ENCODE data around the gene C10orf67.
"Not testable (repeated sequence)": the region's sequence is repeated elsewhere in the genome, so short reads cannot be mapped to it uniquely, and the experiment has no call there.

Gene C10orf67

DNA sequence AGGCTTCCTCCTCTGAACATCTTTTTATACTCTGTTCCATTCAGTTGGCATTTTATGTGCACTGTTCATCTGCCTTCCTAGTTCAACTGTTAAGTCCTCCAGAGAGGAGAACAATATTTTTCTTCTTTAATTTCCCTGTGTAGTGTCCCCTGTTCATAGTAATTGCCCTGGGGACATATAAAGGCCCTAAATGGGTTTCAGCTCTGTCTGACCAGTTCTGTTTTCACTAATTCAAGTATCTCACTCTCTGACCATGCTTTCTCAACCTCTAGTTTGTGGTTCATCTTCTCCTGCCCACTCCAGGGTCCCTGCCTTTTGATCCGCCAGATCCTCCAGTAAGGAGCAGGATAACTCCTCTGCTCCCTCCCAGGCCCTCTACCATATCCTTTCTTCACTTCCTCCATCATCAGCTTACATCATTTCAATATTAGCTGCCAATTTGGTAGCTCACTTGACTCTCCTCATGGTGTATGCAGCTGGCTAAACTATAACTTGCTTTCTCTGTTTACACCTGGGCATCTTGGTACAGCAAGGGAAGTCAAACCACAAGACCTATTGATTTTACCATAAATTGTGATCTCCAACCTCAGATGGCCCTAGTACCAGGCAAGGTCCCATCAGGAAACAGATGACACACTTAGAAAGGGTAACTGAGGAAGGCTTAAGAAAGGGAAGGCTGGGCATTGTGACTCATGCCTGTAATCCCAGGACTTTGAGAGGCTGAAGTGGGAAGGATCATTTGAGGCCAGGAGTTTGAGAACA lies 17.7 kb upstream of the C10orf67 start:
- no peak for DNase-seq

DNA sequence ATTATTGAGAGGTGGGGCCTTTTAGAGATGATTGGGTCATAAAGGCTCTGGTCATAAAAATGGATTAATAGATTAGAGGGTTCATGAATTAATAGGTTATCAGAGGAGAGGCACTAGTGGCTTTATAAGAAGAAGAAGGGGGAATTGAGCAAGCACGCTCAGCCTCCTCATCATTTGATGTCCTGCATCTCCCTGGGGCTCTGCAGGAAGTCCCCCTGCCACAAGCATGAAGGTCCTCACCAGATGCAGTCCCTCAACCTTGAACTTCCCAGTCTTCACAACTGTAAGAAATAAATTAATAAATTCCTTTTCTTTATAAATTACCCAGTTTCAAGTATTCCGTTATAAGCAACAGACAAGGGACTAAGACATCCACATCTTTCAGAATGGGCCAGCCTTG lies 17.1 kb upstream of the C10orf67 start:
- no peak for DNase-seq

DNA sequence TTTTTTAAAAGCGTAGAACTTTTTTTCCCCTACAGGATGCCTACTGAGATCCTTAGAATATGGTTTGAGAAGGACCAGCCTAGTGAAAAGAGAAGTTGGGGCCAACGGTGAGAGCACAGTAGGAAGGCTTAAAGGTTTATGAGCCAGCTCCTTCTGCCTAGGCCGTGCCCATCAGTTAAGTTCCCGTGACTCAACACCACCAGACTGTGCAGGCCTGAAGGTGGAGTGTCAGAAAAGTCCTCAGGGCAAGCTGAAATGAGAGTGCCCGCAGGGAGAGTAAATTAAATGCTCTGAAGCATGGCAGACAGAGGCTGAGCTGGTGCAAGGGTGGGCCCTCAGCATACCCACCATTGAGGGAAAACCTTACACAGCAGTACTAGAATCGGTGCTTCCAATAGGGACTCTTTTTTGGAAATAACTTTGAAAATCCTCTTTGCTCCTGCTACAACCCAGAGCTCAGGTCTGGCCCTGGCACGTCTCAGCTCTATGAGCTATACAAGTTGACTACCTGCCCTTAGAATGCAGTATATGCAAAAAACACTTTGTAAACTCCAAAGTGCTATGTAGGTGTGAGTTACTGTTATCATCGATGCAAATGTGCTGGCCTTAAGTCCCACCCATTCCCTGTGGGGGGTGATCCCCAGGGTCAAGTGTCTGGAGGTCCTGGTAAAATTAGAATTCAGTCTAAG lies 15.2 kb upstream of the C10orf67 start:
- DNase-seq, result no peak

DNA sequence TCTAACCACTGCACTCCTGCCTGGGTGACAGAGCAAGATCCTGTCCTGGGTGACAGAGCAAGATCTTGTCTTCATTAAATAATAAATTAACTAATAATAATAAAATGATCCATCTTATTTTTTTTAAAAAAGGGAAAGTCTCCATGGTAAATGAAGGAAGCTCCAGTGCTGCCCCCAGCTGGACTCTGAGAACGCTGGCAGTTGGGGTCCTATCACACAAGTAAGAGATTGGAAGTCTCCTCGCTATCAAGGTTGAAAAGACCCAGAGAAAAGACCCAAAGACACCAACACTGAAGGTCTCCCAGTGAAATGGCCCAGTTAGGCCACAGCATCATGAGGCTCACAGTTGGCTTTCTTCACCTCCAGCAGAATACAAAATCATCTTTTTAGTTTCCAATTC lies 13.8 kb upstream of the C10orf67 start:
- DNase-seq, result no peak

DNA sequence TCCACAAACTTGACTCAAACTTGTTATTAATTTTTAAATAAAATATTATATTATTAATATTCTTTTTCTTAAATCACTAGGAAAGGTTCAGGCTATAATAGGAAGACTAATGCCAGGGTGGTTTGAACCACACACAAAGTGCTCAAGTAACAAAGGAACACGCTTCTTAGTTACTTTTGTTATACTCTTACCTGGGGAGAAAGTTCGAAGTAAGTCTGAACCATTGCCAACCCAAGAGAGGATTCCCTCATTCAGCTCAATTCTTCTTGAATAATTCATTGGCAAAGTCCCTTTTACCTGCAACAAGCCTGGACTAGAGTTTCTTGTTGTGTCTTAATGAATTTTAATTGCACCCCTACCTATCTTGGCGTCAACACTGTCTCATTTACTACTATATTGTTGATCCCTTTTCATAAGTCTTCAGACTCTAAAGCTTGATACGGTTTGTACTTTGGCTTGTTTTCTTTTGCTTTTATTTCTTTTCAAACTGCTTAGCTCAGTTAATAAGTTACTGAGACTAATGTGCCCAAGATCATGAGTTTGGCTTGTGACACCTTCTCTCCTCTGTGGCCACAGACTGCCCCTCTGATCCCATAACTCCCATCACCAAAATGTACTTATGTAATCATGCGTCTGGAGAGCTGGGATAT lies 10.2 kb upstream of the C10orf67 start:
- no peak for DNase-seq

DNA sequence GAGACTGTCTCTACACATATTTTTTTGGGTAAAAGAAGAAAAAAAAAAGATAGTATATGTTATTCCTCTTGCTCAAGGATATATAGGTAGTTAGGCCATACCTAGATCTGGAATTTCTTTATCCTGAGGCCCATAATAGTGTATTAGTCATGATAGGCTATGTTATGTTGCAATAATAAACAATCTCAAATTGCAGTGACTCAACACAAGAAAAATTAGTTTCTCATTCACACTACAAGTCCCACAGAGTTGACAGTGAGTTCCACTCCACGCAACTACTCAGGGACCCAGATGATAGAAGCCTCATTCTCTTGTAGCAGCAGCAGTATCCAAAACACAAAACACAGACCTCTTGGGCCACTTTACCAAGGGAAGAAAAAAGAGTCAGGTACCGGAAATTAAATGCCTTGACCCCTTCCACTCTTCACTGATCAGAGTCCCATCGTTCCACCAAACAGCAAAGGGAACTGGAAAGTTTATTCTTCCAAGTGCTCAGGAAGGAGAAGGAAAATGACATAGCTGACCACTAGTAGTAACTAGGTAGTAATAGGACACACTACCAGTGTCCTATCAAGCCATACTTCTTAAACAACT lies 7.4 kb upstream of the C10orf67 start:
- DNase-seq, result no peak

DNA sequence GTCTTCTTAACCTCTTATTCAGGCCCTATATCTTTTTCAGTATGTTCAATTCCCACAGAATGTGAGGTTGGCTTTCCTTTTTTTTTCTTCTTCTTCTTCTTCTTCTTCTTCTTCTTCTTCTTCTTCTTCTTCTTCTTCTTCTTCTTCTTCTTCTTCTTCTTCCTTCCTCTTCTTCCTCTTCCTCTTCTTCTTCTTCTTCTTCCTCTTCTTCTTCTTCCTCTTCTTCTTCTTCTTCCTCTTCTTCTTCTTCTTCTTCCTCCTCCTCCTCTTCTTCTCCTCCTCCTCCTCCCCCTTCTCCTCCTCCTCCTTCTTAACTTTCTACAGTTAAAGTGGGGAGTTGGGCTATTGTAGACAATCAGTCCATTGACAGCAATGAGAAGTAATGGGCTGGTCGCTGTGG lies 6.1 kb upstream of the C10orf67 start:
- DNase-seq, result not testable (repeated sequence)

DNA sequence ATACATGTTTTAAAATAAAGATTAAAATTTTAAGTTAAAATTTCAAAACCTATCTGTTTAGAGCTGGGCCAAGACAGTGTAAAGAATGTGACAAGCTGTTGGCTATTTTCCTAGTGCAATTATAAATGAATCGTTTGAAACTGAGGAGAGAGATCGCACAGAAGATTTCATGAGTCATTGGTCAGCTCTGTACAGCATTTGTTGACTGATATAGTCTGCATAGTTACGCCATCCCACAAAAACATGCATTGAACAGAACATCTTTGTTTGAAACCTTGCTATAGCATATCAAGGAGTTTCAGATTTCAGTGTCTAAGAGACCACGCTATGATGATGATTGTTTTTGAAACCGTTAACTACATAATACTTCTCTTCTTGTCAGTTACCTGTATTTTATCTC lies 1.3 kb upstream of the C10orf67 start:
- no peak for DNase-seq

DNA sequence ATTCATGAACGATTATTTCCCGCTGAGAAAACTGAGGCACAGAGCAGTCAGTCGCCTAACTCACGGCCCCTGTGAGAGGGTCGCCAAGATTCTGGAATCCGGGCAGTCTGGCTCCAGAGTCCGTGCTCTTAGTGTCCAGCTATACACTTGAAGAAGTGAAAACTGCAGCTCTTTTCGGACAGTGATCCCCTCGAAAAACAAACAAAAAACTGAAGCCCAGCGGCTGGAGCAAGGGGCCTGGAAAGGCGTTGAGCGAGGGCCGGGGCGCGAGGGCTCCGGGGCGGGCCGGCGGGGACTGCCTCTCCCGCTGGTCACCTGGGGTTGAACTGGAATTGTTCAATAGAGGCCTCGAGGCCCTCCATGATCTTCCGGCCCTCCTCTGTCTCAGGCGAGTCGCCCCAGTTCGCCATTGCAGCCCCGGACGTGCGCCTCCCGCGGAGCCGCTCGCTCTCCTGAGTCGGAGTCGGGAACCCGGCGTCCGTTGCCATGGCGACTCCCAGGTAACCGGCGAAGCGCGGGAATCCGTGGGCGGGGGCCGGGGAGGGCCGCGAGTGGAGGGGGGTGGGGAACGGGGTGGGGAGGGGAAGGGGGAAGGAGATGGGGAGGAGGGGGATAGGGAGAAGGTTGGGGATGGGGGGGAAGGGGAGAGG lies 881 bp downstream of the C10orf67 start:
- peak; percentile 62 for DNase-seq

DNA sequence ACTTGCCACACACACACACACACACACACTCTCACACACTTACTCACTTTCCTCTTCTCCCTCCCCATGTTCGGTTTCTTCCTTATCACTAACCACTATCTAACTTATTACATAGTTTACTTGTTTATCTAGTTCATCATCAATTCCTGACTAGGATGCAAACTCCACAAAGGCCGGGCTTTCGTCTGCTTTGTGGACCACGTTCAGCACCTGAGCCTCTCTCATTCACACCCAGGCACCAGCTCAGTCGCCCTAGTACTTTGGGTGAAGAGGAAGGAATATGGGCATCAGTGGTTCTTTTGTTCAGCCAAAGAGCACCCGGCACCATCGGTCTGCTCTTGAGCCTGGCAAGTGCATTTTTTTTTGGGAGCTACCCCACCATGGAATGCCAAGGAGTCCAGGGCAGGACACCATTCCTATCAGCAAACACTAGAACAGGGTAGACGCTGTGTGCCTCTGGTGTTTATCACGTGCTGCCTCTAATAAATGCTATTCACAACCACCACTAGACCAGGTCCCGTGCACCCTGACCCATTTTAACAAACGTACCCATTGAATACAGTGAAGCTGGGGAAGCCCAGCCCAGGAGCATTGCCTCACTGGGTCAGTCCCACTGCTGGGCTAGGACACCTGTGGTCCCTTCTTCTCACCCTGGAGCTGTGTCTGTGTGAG lies 2.2 kb downstream of the C10orf67 start:
- DNase-seq, result no peak

DNA sequence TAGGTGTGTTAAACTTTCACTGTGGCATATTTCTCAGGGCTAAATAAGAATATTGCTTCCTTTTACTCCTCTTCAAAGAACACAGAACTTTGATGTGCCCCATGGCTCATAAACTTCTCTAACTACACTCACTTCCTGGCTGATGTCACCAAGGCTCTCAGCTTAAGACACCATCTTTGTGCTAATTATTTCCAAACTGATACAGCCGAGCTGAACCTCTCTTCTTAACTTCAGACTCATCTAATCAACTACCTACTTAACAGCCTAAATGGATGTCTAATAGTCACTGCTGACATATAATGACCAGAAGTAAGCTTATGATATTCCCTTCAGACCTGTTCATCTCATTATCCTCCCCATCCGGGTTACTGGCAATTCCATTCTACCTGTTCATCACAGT lies 3.6 kb downstream of the C10orf67 start:
- peak; percentile 35 for DNase-seq

DNA sequence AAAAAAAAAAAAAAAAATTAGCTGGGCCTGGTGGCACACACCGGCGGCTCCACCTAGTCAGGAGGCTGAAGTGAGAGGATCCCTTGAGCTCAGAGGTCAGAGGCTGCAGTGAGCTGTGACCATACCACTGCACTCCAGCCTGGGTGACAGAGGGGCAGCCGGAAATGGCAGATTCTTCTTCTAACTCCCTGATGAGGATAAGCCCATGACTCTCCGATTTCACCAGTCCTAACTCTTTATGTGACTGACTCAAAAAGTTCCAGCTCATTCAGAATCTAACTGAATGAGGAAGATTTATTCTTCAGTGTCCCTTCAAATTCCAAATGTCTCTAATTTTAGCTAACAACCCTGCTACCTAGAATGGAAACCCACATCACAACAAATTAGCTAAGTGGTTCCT lies 4.2 kb downstream of the C10orf67 start:
- no peak for DNase-seq

DNA sequence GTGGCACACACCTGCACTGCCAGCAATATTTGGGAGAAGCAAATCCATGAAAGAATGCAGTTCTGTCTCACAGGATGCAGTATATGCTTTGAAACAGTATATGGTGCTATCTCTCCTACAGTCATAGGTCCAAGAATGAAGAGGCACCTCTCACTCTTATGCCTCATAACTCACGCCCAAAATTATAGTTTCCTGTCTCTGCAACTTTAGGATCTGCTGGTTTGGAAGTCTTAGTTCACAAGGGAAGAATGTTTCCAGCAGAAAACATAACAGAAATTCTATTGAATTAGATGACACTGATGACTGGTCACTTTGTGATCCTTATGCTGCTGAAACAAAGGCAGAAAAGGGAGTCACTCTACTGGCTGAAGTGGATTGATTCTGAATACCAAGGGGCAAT lies 5.7 kb downstream of the C10orf67 start:
- DNase-seq, result no peak

DNA sequence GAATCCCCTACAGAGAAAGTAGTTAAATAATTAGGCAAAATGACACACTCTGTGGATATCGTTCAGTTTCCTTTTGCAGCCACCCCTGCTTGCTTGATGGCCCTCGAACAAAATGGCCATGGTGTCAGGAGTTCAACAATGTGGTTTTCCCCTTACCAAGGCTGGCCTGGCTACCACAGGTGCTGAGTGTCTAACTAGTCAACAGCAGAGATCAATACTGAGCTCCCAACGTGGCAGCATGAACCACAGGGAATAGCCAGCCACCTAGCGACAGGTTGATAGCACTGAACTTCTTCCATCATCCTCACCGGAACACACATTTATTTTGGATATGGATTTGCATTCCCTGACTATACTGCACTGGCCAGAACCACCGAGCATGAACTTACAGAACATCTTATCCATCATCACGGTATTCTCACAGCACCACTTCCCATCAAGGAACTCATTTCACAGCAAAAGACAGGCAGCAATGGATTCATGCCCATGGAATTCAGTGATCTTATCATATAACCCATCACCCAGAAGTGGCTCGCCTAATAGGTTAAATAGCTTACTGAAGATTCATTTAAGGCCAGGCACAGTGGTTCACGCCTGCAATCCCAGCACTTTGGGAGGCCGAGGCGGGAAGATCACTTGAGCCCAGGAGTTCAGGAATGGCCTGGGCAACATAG lies 6.3 kb downstream of the C10orf67 start:
- no peak for DNase-seq

DNA sequence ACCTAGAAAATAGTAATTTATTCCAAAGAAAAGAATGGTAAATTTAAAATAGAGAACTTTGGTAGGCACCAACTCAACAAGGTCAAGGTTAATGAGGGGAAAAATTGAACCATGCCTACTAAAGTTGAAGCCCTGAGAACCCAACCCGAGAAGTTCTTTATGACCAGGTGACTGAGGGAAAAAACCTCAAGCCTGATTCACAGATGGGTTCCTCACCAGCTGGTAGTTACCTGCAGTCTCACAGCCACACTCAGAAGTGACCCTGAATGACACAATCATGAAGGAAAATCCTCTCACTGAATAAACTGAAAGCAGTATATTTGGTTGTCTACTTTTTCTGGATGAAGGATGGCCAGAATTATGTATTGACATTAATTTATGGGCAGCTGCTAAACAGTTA lies 7.0 kb downstream of the C10orf67 start:
- peak; percentile 24 for DNase-seq

DNA sequence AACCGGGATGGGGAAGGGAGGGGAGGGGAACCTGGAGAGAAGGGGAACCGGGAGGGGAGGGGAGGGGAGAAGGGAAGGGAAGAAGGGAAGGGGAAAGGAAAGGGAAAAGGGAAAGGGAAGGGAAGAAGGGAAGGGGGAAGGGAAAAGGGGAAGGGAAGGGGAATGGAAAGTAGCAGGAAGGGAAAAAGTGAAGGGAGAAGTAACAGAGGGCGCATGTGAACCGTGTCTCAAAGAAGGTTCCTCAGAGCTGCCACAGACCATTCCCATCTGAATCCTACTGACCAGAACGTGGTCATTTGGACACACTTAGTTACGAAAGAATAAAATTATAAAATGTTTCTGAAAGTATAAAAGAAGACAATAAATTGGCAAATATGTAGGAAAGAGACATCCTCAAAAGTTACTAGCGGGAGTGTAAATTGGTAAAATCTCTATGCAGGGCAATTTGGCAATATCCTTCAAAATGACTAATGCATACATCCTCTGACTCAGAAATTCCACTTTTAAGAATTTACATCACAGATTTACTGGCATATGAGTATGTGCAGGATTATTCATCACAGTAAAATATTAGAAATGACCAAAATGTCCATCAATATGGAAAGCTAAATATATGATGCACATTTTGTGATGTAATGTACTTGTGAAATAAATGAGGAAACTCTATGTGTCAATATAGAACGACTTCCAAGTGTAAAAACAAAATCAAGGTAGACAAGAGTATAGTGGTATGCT lies 12.9 kb downstream of the C10orf67 start:
- DNase-seq, result no peak

DNA sequence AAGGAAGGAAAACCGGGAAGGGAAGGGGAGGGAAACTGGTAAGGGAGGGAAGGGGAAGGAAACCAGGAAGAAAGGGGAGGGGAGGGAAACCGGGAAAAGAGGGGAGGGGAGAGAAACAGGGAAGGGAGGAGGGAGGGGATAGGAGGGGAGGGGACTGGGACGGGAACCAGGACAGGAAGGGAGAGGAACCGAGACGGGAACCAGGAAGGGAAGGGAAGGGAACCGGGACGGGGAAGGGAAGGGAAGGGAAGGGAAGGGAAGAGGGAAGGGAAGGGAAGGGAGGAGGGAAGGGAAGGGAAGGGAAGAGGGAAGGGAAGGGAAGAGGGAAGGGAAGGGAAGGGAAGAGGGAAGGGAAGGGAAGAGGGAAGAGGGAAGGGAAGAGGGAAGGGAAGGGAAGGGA lies 13.6 kb downstream of the C10orf67 start:
- DNase-seq, result no peak

DNA sequence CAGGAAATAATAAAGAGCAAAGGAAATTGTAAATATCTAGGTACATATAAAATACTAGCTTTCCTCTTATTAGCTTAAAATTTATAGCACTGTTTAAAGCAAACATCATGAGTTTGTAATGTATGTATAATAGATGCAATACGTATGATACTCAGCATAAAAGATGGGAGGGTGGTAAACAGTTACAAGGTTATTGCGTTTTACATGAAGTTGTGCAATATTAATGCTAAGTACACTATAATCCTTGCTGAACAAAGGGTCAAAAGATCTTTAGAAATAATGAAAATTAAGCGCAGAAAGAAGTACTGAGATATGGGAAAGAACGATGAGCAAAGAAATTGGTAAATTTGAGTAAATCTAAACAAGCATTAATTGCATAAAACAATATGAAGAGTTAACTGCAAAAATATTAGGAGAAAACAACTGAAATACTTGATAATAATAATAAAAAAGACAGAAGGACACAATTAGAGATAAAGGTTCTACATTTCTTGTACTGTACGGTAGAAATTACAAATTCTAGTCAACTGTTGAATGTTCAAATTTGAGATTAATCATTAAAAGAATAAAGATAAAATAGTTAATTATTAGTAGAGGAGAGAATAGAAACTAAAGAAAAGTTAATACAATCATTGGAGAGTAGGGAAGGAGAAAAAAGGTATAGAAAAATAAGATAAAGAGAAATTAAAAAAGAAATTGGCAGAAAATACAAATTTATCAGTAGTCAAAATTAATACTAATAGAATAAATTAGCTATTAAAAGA lies 17.9 kb downstream of the C10orf67 start:
- DNase-seq, result no peak

DNA sequence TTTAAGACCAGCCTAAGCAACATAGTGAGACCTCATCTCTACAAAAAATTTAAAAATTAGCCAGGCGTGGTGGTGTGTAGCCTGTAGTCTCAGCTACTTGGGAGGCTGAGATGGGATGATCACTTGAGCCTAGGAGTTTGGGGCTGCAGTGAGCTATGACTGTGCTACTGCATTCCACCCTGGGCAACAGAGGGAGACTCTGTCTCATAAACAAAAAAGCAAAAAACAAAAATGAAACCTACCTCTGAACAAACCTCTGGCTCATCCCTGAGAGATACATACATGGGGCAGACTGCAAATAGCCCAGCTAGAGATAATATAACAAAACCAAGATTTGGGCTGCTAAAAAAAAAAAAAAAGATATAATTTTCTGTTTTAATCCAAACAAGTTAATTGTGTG lies 19.5 kb downstream of the C10orf67 start:
- DNase-seq, result no peak

DNA sequence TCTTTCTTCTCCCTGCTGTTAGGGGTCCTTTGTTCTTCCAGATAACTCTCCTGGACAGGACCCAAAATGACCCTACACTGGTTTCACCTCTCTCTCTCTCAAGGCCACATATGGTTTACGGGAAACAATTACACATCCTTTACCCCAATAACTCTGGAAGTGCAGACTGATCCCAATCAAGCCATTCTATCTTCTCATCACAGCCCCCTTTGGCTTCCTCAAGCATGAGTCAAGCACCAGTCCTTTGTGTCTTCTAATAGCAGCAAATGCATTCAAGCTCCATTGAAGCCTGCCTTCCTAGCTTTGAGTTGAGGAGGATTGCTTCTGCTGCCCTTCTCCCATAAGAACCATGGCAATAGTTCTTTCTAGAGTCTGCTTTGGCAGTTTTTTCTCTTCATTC lies 20.2 kb downstream of the C10orf67 start:
- no peak for DNase-seq

DNA sequence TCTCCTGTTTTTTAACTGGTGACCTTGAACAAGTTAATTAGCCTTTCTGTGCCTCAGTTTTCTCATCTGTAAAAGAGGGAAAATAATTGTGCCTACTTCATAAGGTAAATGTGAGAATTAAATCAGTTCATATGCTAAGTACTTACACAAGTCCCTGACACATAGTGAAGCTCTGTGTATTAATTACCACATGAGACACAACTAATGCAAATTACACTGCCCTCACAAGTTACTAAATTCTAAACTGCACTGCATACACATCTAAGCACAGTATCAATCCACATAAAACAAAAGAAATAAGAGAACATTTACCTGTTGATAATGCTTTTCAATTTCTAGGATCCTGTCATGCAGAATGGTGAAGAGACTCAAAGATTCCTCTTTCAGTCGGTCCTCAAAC lies 22.5 kb downstream of the C10orf67 start:
- DNase-seq, result no peak

All from stimulated activated CD4-positive, alpha-beta T cell treated with anti-CD3 and anti-CD28 coated beads, Interleukin-4, amount 100 ng/mL, for 24 hours (primary cell).